ENCODE measurements around the gene NAXE.
A peak's percentile ranks its signal among the peaks of the same experiment; 100 is the strongest.
"Not testable (repeated sequence)": the region's sequence is repeated elsewhere in the genome, so short reads cannot be mapped to it uniquely, and the experiment has no call there.

The NAXE gene

GRCh38 chr1:156587927-156588326 is 3.6 kb upstream of the NAXE start:
- WGBS, 2 donors (ENCODE audit: extremely low coverage in 2 of 2, insufficient read length in 2 of 2, insufficient replicate concordance in 1 of 2): no CpG with 5 or more reads among the region's 8 CpGs
- not testable (repeated sequence) for H3K36me3 ChIP-seq (replicated peaks in 1 of 2; ENCODE audit: control insufficient read depth in 2 of 2, insufficient read depth in 2 of 2, low read length in 2 of 2); DNase-seq (ENCODE audit: low spot score); H3K27ac ChIP-seq (replicated peaks; ENCODE audit: low read length); H3K18ac ChIP-seq (ENCODE audit: low read length); H3K4me3 ChIP-seq (ENCODE audit: low read length in 2 of 2); H2BK5ac ChIP-seq (ENCODE audit: low read length); H2BK15ac ChIP-seq (ENCODE audit: low read length); H4K91ac ChIP-seq (ENCODE audit: low read depth, low read length, poor library complexity); H2AK5ac ChIP-seq (ENCODE audit: low read depth, low read length); H3K9ac ChIP-seq (ENCODE audit: low read depth, low read length, poor library complexity); H3K23ac ChIP-seq (ENCODE audit: low read depth, low read length, poor library complexity); H2BK12ac ChIP-seq (ENCODE audit: low read length); H3K14ac ChIP-seq (ENCODE audit: low read length); H2BK120ac ChIP-seq (ENCODE audit: low read depth, low read length); H4K8ac ChIP-seq (ENCODE audit: low read depth, low read length); H3K4me1 ChIP-seq (ENCODE audit: control insufficient read depth in 2 of 2, insufficient read depth in 1 of 2, low read depth in 1 of 2, low read length in 2 of 2); H2AFZ ChIP-seq (ENCODE audit: low read length); H3K4me2 ChIP-seq (ENCODE audit: insufficient read depth, low read length, poor library complexity, severe bottlenecking); H3K79me1 ChIP-seq (ENCODE audit: low read depth, low read length); H3K9me3 ChIP-seq (replicated peaks in 1 of 2; ENCODE audit: control insufficient read depth in 2 of 2, insufficient read depth in 1 of 2, low read depth in 1 of 2, low read length in 2 of 2); H3K4ac ChIP-seq (ENCODE audit: low read length)
- H3K27me3 ChIP-seq (ENCODE audit: control insufficient read depth in 3 of 3, insufficient read depth in 3 of 3, low read depth in 1 of 3, low read length in 3 of 3): peaks cover 0 to 32% (median 2%) of the 10 kb centered on the region in 3 experiments

GRCh38 chr1:156589546-156589945 is 2.0 kb upstream of the NAXE start:
- Histone ChIP-seq H3K4me1 (ENCODE audit: control insufficient read depth in 2 of 2, insufficient read depth in 1 of 2, low read depth in 1 of 2, low read length in 2 of 2) (peaks cover 5 to 7% of the 10 kb centered on the region in 2 donors), H2AK5ac (ENCODE audit: low read depth, low read length) (no peak overlapping the region), H2BK12ac (ENCODE audit: low read length) (no peak overlapping the region), H3K27ac (replicated peaks; ENCODE audit: low read length) (no peak overlapping the region), H3K79me1 (ENCODE audit: low read depth, low read length) (peaks cover 3% of the 10 kb centered on the region), H3K27me3 (ENCODE audit: control insufficient read depth in 3 of 3, insufficient read depth in 3 of 3, low read depth in 1 of 3, low read length in 3 of 3) (peaks cover 0 to 27% (median 2%) of the 10 kb centered on the region in 3 experiments), H3K4me3 (ENCODE audit: low read length in 2 of 2) (no peak overlapping the region), H3K18ac (ENCODE audit: low read length) (no peak overlapping the region), H2BK120ac (ENCODE audit: low read depth, low read length) (no peak overlapping the region), H3K9ac (ENCODE audit: low read depth, low read length, poor library complexity) (no peak overlapping the region), H3K14ac (ENCODE audit: low read length) (no peak overlapping the region), H3K36me3 (replicated peaks in 1 of 2; ENCODE audit: control insufficient read depth in 2 of 2, insufficient read depth in 2 of 2, low read length in 2 of 2) (peaks cover 10 to 22% of the 10 kb centered on the region in 2 donors), H4K91ac (ENCODE audit: low read depth, low read length, poor library complexity) (no peak overlapping the region), H3K4ac (ENCODE audit: low read length) (no peak overlapping the region), H4K8ac (ENCODE audit: low read depth, low read length) (no peak overlapping the region), H3K9me3 (replicated peaks in 1 of 2; ENCODE audit: control insufficient read depth in 2 of 2, insufficient read depth in 1 of 2, low read depth in 1 of 2, low read length in 2 of 2) (no peaks in the 10 kb centered on the region), H2BK15ac (ENCODE audit: low read length) (no peak overlapping the region), H2BK5ac (ENCODE audit: low read length) (no peak overlapping the region), H3K4me2 (ENCODE audit: insufficient read depth, low read length, poor library complexity, severe bottlenecking) (no peak overlapping the region), H3K23ac (ENCODE audit: low read depth, low read length, poor library complexity) (no peak overlapping the region), H2AFZ (ENCODE audit: low read length) (no peak overlapping the region)
- DNase-seq (ENCODE audit: low spot score): no peak
- WGBS, 2 donors (ENCODE audit: extremely low coverage in 2 of 2, insufficient read length in 2 of 2, insufficient replicate concordance in 1 of 2): no CpG with 5 or more reads among the region's 5 CpGs

- Histone ChIP-seq H3K79me1 (ENCODE audit: low read depth, low read length) (peaks cover 3% of the 10 kb centered on the region), H3K4me1 (ENCODE audit: control insufficient read depth in 2 of 2, insufficient read depth in 1 of 2, low read depth in 1 of 2, low read length in 2 of 2) (peaks cover 5 to 12% of the 10 kb centered on the region in 2 donors), H3K9ac (ENCODE audit: low read depth, low read length, poor library complexity) (no peak overlapping the region), H3K23ac (ENCODE audit: low read depth, low read length, poor library complexity) (no peak overlapping the region), H4K91ac (ENCODE audit: low read depth, low read length, poor library complexity) (no peak overlapping the region), H2AFZ (ENCODE audit: low read length) (peak overlapping the region; percentile 93), H3K4me3 (ENCODE audit: low read length in 2 of 2) (peak overlapping the region in 1 of 2 donors; percentile 67), H4K8ac (ENCODE audit: low read depth, low read length) (no peak overlapping the region), H2AK5ac (ENCODE audit: low read depth, low read length) (no peak overlapping the region), H3K14ac (ENCODE audit: low read length) (no peak overlapping the region), H2BK15ac (ENCODE audit: low read length) (no peak overlapping the region), H2BK12ac (ENCODE audit: low read length) (no peak overlapping the region), H3K27ac (replicated peaks; ENCODE audit: low read length) (no peak overlapping the region), H3K4me2 (ENCODE audit: insufficient read depth, low read length, poor library complexity, severe bottlenecking) (no peak overlapping the region), H2BK5ac (ENCODE audit: low read length) (no peak overlapping the region), H2BK120ac (ENCODE audit: low read depth, low read length) (no peak overlapping the region), H3K9me3 (replicated peaks in 1 of 2; ENCODE audit: control insufficient read depth in 2 of 2, insufficient read depth in 1 of 2, low read depth in 1 of 2, low read length in 2 of 2) (no peaks in the 10 kb centered on the region), H3K18ac (ENCODE audit: low read length) (no peak overlapping the region), H3K36me3 (replicated peaks in 1 of 2; ENCODE audit: control insufficient read depth in 2 of 2, insufficient read depth in 2 of 2, low read length in 2 of 2) (peaks cover 17 to 32% of the 10 kb centered on the region in 2 donors), H3K4ac (ENCODE audit: low read length) (no peak overlapping the region), H3K27me3 (ENCODE audit: control insufficient read depth in 3 of 3, insufficient read depth in 3 of 3, low read depth in 1 of 3, low read length in 3 of 3) (peaks cover 0 to 17% (median 0%) of the 10 kb centered on the region in 3 experiments)
- DNase-seq (ENCODE audit: low spot score): no peak
- no CpG with 5 or more reads among the region's 10 CpGs for WGBS, 2 donors (ENCODE audit: extremely low coverage in 2 of 2, insufficient read length in 2 of 2, insufficient replicate concordance in 1 of 2)
Observed at GRCh38 chr1:156590326-156591180, 1.0 kb upstream of the NAXE start.

DNA sequence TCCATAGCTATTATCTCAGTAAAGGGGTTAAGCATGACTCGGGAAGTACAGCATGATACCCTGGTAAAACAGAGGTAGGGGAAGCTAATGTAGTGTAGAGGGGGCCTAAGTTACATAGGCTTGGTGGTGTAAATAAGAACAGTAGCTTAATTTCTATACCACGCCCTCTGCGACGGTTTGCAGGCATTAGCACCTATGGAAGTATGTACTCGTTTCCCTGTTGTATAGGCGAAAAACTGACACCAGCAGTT is 470 bp upstream of the NAXE start:
- Histone ChIP-seq H3K27ac (replicated peaks; ENCODE audit: low read length) (no peak overlapping the region), H3K79me1 (ENCODE audit: low read depth, low read length) (peaks cover 3% of the 10 kb centered on the region)
- no CpG with 5 or more reads among the region's 6 CpGs for WGBS, 2 donors (ENCODE audit: extremely low coverage in 2 of 2, insufficient read length in 2 of 2, insufficient replicate concordance in 1 of 2)

More for the DNA sequence above, 470 bp upstream of the NAXE start:
- H2BK120ac ChIP-seq (ENCODE audit: low read depth, low read length): no peak overlapping the region
- H3K36me3 ChIP-seq (replicated peaks in 1 of 2; ENCODE audit: control insufficient read depth in 2 of 2, insufficient read depth in 2 of 2, low read length in 2 of 2): peaks cover 22 to 38% of the 10 kb centered on the region in 2 donors
- H2BK12ac ChIP-seq (ENCODE audit: low read length): no peak overlapping the region
- H3K18ac ChIP-seq (ENCODE audit: low read length): no peak overlapping the region
- H3K4me1 ChIP-seq (ENCODE audit: control insufficient read depth in 2 of 2, insufficient read depth in 1 of 2, low read depth in 1 of 2, low read length in 2 of 2): peaks cover 5 to 12% of the 10 kb centered on the region in 2 donors
- DNase-seq (ENCODE audit: low spot score): no peak
- no peak overlapping the region for H3K23ac ChIP-seq (ENCODE audit: low read depth, low read length, poor library complexity)
- H4K91ac ChIP-seq (ENCODE audit: low read depth, low read length, poor library complexity): no peak overlapping the region
- H3K9ac ChIP-seq (ENCODE audit: low read depth, low read length, poor library complexity): peak overlapping the region; percentile 79
- peak overlapping the region; percentile 93 for H2AFZ ChIP-seq (ENCODE audit: low read length)
- peak overlapping the region; percentile 94 for H3K4me2 ChIP-seq (ENCODE audit: insufficient read depth, low read length, poor library complexity, severe bottlenecking)
- H4K8ac ChIP-seq (ENCODE audit: low read depth, low read length): no peak overlapping the region
- no peak overlapping the region for H3K4ac ChIP-seq (ENCODE audit: low read length)
- H2BK15ac ChIP-seq (ENCODE audit: low read length): no peak overlapping the region
- no peak overlapping the region for H2BK5ac ChIP-seq (ENCODE audit: low read length)
- H3K9me3 ChIP-seq (replicated peaks in 1 of 2; ENCODE audit: control insufficient read depth in 2 of 2, insufficient read depth in 1 of 2, low read depth in 1 of 2, low read length in 2 of 2): no peaks in the 10 kb centered on the region
- no peak overlapping the region for H3K14ac ChIP-seq (ENCODE audit: low read length)
- H2AK5ac ChIP-seq (ENCODE audit: low read depth, low read length): no peak overlapping the region
- H3K4me3 ChIP-seq (ENCODE audit: low read length in 2 of 2): peak overlapping the region; percentile 67 to 78
- H3K27me3 ChIP-seq (ENCODE audit: control insufficient read depth in 3 of 3, insufficient read depth in 3 of 3, low read depth in 1 of 3, low read length in 3 of 3): peaks cover 0 to 11% (median 0%) of the 10 kb centered on the region in 3 experiments

Data from neuronal stem cell (in vitro differentiated cells).